Measurements from ENCODE around the gene TRAPPC5. TPM values are rescaled to one million over a fixed set of nuclear protein-coding genes. Genes with fewer than 3 reads are reported as not detected.
A peak's percentile ranks its signal among the peaks of the same experiment; 100 is the strongest.
"Not testable (repeated sequence)": the region's sequence is repeated elsewhere in the genome, so short reads cannot be mapped to it uniquely, and the experiment has no call there.

TRAPPC5 gene
- total RNA-seq, 1 donor from 2014 or later, result 88.8 TPM

DNA sequence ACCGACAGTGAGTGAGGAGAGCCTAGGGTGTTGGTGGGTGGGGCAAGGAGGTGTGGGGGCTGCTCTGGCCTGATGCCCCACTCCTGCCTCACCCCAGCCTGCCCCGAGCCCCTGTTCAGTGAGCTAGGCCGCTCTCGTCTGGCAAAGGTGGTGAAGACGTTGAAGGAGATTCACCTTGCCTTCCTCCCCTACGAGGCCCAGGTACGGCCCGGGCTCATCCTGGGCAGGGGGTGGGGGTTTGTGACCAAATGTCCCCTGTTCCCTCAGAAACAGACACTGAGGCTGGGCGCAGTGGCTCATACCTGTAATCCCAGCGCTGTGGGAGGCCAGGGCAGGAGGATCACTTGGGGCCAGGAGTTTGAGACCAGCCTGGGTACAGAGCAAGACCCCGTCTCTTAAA, 39.8 kb upstream of the TRAPPC5 start:
- Mint-ChIP-seq H3K27ac (no peak overlapping the region), H3K27me3 (peaks cover 3% of the 10 kb centered on the region), H3K36me3 (ENCODE audit: insufficient read depth) (peaks cover 5% of the 10 kb centered on the region), H3K9me3 (ENCODE audit: low read depth) (no peaks in the 10 kb centered on the region), H3K4me1 (ENCODE audit: low read depth) (no peaks in the 10 kb centered on the region), H3K4me3 (ENCODE audit: low read depth) (no peak overlapping the region)
- no peak for DNase-seq (ENCODE audit: low spot score, unreplicated experiment)
- TF ChIP-seq, protein P1, sequence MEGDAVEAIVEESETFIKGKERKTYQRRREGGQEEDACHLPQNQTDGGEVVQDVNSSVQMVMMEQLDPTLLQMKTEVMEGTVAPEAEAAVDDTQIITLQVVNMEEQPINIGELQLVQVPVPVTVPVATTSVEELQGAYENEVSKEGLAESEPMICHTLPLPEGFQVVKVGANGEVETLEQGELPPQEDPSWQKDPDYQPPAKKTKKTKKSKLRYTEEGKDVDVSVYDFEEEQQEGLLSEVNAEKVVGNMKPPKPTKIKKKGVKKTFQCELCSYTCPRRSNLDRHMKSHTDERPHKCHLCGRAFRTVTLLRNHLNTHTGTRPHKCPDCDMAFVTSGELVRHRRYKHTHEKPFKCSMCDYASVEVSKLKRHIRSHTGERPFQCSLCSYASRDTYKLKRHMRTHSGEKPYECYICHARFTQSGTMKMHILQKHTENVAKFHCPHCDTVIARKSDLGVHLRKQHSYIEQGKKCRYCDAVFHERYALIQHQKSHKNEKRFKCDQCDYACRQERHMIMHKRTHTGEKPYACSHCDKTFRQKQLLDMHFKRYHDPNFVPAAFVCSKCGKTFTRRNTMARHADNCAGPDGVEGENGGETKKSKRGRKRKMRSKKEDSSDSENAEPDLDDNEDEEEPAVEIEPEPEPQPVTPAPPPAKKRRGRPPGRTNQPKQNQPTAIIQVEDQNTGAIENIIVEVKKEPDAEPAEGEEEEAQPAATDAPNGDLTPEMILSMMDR (IDR thresholded peaks at IDR 0.05; ENCODE audit: unreplicated experiment), result no peak

DNA sequence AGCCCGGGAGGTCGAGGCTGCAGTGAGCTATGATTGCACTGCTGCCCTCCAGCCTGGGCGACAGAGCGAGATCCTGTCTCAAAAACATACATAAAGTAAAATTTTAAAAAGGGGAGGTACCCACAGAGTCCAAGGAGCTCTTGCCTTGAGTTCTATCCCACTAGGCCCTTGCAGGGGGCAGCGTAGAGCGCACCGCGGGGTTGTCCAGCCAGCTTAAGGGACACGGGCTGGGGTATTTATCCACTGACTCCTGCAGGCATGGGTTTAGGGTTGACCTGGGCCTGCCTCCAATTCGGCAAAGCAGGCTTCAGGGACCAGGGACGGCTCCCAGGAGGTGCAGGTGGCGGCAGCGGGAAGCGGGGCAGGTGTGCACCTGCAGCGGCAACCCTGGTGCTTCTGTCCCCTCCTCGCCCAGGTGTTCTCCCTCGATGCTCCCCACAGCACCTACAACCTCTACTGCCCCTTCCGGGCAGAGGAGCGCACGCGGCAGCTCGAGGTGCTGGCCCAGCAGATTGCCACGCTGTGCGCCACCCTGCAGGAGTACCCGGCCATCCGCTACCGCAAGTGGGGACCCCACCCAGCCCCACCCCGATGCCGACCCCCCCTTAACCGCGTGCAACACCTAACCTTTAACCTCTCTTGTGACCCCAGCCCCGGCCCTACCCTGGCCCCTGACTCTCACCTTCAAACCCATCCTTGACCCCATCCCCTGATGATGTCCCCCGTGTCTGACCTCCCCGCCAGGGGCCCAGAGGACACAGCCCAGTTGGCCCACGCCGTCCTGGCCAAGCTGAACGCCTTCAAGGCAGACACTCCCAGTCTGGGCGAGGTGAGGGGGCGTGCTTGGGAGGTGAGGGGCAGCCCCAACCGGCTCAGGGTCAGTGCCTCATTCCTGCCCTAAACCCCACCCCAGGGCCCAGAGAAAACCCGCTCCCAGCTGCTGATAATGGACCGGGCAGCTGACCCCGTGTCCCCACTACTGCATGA, 39.0 kb upstream of the TRAPPC5 start:
- peaks cover 6% of the 10 kb centered on the region for H3K36me3 Mint-ChIP-seq (ENCODE audit: insufficient read depth)
- no peaks in the 10 kb centered on the region for H3K4me1 Mint-ChIP-seq (ENCODE audit: low read depth)
- H3K27ac Mint-ChIP-seq, result no peak overlapping the region
- no peak overlapping the region for H3K4me3 Mint-ChIP-seq (ENCODE audit: low read depth)
- TF ChIP-seq, protein P1 (IDR thresholded peaks at IDR 0.05; ENCODE audit: unreplicated experiment), result peak; percentile 28
- H3K9me3 Mint-ChIP-seq (ENCODE audit: low read depth), result no peaks in the 10 kb centered on the region
- H3K27me3 Mint-ChIP-seq, result no peaks in the 10 kb centered on the region
- DNase-seq (ENCODE audit: low spot score, unreplicated experiment), result no peak

DNA sequence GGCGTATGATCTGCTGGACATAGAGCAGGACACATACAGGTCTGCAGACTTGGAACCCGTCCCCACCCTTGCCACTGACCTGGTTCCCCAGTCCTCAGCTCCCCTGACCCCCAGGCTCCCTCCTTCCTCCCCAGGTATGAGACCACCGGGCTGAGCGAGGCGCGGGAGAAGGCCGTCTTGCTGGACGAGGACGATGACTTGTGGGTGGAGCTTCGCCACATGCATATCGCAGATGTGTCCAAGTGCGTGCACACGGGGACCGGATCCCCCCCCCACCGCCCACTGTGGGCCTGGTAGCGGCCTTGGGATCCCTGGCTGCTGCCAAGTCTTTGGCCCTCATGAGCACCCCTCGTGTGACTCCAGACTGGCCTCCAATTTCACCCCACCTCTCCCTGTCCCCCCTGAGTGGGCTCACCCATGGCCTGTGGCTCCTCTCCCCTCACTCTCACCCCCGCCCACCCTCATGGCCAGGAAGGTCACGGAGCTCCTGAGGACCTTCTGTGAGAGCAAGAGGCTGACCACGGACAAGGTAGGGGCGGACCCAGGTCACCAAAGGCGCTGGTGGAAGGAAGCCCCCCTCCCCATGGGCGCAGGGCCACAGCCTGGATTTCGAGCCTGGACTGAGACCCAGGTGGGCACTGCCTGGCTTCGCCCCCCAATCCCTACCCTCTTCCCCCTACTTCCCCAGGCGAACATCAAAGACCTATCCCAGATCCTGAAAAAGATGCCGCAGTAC, 38.2 kb upstream of the TRAPPC5 start:
- Mint-ChIP-seq H3K27me3 (no peaks in the 10 kb centered on the region), H3K9me3 (ENCODE audit: low read depth) (no peaks in the 10 kb centered on the region)

DNA sequence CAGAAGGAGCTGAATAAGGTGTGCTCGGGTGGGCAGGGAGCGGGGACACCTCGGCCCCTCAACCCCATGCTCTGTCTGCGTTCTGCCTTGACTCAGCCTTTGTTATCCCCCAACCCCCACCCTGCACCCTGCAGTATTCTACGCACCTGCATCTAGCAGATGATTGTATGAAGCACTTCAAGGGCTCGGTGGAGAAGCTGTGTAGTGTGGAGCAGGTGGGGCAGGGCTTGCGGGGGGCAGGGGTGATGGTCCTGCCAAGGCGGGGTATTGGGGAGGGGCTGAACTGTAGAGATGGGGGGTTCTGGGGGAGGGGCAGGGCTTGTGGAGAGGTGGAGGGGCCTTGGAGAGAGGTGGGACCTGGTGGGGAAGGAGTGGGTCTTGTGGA, 37.6 kb upstream of the TRAPPC5 start:
- Mint-ChIP-seq H3K27ac (no peak overlapping the region), H3K36me3 (ENCODE audit: insufficient read depth) (peaks cover 6% of the 10 kb centered on the region), H3K4me3 (ENCODE audit: low read depth) (no peak overlapping the region), H3K9me3 (ENCODE audit: low read depth) (no peaks in the 10 kb centered on the region), H3K4me1 (ENCODE audit: low read depth) (no peaks in the 10 kb centered on the region), H3K27me3 (no peaks in the 10 kb centered on the region)
- TF ChIP-seq, protein P1 (IDR thresholded peaks at IDR 0.05; ENCODE audit: unreplicated experiment), result no peak
- DNase-seq (ENCODE audit: low spot score, unreplicated experiment), result no peak

More for the DNA sequence above, 38.2 kb upstream of the TRAPPC5 start:
- peaks cover 6% of the 10 kb centered on the region for H3K36me3 Mint-ChIP-seq (ENCODE audit: insufficient read depth)
- TF ChIP-seq, protein P1 (IDR thresholded peaks at IDR 0.05; ENCODE audit: unreplicated experiment), result no peak
- H3K4me1 Mint-ChIP-seq (ENCODE audit: low read depth), result no peaks in the 10 kb centered on the region
- no peak overlapping the region for H3K27ac Mint-ChIP-seq
- H3K4me3 Mint-ChIP-seq (ENCODE audit: low read depth), result no peak overlapping the region
- no peak for DNase-seq (ENCODE audit: low spot score, unreplicated experiment)

DNA sequence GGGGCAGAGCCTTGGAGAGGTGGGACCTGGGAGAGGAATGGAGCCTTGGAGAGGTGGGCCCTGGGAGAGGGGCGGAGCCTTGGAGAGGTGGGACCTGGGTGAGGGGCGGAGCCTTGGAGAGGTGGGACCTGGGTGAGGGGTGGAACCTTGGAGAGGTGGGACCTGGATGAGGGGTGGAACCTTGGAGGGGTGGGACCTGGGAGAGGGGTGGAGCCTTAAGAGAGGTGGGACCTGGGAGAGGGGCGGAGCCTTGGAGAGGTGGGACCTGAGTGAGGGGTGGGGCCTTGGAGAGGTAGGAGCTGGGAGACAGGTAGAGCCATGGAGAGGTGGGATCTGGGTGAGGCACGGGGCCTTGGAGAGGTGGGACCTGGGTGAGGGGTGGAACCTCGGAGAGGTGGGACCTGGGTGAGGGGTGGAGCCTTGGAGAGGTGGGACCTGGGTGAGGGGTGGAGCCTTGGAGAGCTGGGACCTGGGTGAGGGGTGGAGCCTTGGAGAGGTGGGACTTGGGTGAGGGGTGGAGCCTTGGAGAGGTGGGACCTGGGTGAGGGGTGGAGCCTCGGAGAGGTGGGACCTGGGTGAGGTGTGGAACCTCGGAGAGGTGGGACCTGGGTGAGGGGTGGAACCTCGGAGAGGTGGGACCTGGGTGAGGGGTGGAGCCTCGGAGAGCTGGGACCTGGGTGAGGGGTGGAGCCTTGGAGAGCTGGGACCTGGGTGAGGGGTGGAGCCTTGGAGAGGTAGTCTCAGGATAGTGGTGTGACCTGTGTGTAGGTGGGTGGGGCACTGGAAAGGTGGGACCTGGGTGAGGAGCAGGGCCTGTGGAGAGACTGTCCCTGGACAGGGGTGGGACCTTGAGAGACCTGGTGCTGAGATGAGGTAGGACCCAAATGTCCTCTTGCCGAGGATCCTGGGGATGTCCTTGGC, 36.7 kb upstream of the TRAPPC5 start:
- H3K36me3 Mint-ChIP-seq (ENCODE audit: insufficient read depth); H3K4me3 Mint-ChIP-seq (ENCODE audit: low read depth); H3K27ac Mint-ChIP-seq; DNase-seq (ENCODE audit: low spot score, unreplicated experiment); H3K9me3 Mint-ChIP-seq (ENCODE audit: low read depth); H3K4me1 Mint-ChIP-seq (ENCODE audit: low read depth); H3K27me3 Mint-ChIP-seq: not testable (repeated sequence)
